ENCODE measurements around the gene GLMP.

- TF ChIP-seq CTCF (conservative IDR thresholded peaks at IDR 0.05 in 1 of 2, IDR thresholded peaks at IDR 0.05 in 1 of 2; ENCODE audit: extremely low read depth in 1 of 2, insufficient read depth in 1 of 2, low read depth in 1 of 2, low read length in 2 of 2) (no peak), EZH2 (IDR thresholded peaks at IDR 0.05; ENCODE audit: borderline replicate concordance, low read length) (no peak)
These were observed 9.7 kb upstream of the GLMP start for GRCh38 chr1:156305215-156305614.
